B cell (primary cell): ENCODE measurements around the gene PIGC.

ENCODE experiments used
- EZH2 ChIP-seq: IDR thresholded peaks from 2 replicates; pipeline ENCODE4 v1.6.1; 2012; ENCODE audit warnings: borderline replicate concordance, low read depth, mild to moderate bottlenecking, moderate library complexity, low read length; ENCODE audit not compliant: insufficient read depth, poor library complexity, severe bottlenecking
- TF ChIP-seq, protein P1 (sequence below): fragments of 200-600 bp; IDR thresholded peaks from one replicate; pipeline ENCODE4 v1.8.0; 2022; ENCODE audit warnings: antibody characterized with exemption, mild to moderate bottlenecking

GRCh38 chr1:172431721-172432192, 12.1 kb downstream of the PIGC start:
- TF ChIP-seq EZH2: no peak
- TF ChIP-seq, protein P1, sequence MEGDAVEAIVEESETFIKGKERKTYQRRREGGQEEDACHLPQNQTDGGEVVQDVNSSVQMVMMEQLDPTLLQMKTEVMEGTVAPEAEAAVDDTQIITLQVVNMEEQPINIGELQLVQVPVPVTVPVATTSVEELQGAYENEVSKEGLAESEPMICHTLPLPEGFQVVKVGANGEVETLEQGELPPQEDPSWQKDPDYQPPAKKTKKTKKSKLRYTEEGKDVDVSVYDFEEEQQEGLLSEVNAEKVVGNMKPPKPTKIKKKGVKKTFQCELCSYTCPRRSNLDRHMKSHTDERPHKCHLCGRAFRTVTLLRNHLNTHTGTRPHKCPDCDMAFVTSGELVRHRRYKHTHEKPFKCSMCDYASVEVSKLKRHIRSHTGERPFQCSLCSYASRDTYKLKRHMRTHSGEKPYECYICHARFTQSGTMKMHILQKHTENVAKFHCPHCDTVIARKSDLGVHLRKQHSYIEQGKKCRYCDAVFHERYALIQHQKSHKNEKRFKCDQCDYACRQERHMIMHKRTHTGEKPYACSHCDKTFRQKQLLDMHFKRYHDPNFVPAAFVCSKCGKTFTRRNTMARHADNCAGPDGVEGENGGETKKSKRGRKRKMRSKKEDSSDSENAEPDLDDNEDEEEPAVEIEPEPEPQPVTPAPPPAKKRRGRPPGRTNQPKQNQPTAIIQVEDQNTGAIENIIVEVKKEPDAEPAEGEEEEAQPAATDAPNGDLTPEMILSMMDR: no peak
